HCEC 1CT (cell line): Measurements from ENCODE around the gene CACNA2D3.
"Not testable (repeated sequence)": the region's sequence is repeated elsewhere in the genome, so short reads cannot be mapped to it uniquely, and the experiment has no call there.

ENCODE experiments used
- DNase-seq: peaks from one replicate; pipeline ENCODE4 v3.0.0-alpha.2; 2017

CACNA2D3 gene

DNA sequence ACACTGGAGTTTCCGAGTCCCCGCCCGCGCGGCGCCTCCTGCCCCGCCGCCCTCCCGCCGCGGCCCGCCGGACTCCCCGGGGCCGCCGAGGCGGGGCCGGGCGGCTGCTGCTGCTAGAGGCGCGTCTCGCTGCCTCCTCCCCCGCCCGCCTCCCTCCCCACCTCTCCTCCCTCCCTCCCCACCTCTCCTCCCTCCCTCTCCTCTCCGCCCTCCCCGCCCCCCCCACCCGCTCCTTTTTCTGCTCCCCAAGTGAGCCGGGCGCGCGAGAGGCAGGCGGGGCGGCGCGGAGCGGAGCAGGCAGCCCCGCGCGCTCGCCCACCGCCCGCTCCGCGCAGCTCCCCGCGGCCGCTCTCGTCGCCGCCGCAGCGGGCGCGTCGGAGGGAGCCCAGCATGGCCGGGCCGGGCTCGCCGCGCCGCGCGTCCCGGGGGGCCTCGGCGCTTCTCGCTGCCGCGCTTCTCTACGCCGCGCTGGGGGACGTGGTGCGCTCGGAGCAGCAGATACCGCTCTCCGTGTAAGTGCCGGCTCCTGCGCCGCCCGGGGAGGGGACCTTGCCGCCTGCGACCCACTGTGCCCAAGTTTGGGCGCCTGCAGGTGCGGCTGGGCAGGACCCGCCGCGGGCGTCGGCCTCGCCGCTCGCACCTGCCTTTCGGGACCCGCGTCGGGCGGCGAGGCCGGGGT lies at the start of gene CACNA2D3:
TSS of gene CACNA2D3 (plus strand) at position 229 of the 679 bp plus-strand sequence.
- no peak for DNase-seq

- no peak for DNase-seq
Observed at GRCh38 chr3:54073386-54073785, 49.0 kb upstream of the CACNA2D3 start.

DNA sequence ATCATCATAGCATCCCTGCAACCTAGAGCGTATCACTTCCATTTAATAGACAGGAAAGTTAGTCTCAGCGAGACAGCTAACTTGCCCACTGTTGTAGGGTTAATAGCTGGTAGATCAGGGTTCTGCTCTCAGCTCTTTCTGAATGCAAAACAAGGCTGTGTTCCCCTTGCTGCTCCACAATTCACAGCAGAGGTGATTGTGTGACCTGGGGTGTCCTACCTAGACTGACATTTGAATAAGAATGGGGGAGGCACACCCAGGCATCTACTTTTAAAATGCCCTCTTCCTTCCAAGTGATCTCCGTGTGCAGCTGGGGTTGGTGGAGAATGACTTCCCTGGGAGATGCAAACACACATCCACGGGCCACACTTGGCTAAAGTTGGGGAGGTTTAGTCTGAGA lies 43.0 kb upstream of the CACNA2D3 start:
- DNase-seq = no peak

- DNase-seq = no peak
Observed at GRCh38 chr3:54079730-54080325, 42.5 kb upstream of the CACNA2D3 start.

- DNase-seq = no peak
Observed at GRCh38 chr3:54083921-54084320, 38.4 kb upstream of the CACNA2D3 start.

DNA sequence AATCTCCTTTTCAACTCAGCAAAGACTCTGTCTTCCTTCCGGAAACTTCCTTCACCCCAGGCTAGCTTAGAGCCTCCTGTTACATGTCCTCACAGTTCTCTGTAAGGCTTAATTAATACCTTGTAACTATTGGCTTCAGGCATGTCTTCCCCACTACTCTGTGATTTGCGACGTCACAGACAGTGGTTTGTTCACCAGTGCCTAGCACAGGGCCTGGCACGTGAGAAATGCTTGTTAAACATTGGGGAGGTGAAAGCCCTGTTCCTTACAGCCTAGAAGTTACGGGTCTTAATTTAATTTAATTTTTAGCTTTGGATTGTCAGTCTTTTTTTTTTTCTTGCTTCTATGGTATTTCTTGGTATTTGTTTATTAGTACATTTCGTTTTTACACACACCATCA lies 36.4 kb upstream of the CACNA2D3 start:
- no peak for DNase-seq

GRCh38 chr3:54086652-54087405 lies 35.5 kb upstream of the CACNA2D3 start:
- no peak for DNase-seq

GRCh38 chr3:54087581-54088410 lies 34.6 kb upstream of the CACNA2D3 start:
- DNase-seq = no peak

GRCh38 chr3:54093491-54094248 lies 28.7 kb upstream of the CACNA2D3 start:
- no peak for DNase-seq

- DNase-seq = no peak
Observed at GRCh38 chr3:54094926-54095325, 27.4 kb upstream of the CACNA2D3 start.

GRCh38 chr3:54099381-54099780 lies 23.0 kb upstream of the CACNA2D3 start:
- no peak for DNase-seq

GRCh38 chr3:54104084-54104483 lies 18.3 kb upstream of the CACNA2D3 start:
- no peak for DNase-seq

DNA sequence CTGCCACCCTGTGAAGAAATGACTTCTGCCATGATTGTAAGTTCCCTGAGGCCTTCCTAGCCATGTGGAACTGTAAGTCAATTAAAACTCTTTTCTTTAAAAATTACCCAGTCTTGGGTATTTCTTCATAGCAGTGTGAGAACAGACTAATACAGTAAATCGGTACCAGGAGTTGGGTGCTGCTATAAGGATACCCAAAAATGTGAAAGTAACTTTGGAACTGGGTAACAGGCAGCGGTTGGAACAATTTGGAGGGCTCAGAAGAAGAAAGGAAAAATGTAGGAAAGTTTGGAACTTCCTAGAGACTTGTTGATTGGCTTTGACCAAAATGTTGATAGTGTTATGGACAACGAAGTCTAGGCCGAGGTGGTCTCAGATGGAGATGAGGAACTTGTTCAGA lies 6.2 kb upstream of the CACNA2D3 start:
- not testable (repeated sequence) for DNase-seq

DNA sequence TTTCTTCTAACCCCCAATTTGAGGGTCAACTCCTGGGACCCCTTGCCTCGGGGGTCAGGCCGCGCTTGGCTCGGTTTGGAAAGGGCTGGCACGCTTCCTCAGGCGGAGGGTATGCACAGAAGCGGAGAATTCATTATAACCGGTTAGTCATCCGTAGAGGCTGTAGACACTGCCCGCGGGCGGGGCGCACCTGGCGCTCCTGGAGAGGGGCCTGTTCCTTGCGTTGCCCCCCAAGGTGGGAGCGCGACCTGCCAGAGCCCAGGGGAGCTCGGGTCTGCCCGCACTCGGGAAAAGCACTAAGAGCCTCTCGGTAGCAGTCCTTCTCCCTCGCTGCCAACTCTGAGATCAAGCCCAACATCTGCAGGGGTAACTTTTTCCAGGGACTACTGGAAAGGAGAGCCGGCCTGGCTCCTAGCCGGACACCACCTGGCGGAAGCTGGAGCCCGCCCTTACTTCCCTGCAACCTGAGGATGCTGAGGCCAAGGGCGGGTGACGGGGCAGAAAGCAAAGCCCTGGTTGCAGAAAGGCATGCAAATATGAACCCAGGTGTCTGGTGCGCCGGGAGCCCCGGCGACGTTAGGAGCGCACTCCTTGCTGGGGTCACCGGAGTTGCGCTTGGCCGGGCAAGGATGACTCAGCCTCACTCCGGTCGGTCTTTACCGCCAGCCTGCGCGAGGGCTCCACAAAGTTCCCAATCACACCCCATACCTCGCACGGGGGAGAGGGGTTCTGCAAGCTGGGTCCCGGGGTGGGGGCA lies 1.5 kb upstream of the CACNA2D3 start:
- DNase-seq = no peak

- DNase-seq = no peak
Observed at GRCh38 chr3:54121414-54122323, 683 bp upstream of the CACNA2D3 start.

DNA sequence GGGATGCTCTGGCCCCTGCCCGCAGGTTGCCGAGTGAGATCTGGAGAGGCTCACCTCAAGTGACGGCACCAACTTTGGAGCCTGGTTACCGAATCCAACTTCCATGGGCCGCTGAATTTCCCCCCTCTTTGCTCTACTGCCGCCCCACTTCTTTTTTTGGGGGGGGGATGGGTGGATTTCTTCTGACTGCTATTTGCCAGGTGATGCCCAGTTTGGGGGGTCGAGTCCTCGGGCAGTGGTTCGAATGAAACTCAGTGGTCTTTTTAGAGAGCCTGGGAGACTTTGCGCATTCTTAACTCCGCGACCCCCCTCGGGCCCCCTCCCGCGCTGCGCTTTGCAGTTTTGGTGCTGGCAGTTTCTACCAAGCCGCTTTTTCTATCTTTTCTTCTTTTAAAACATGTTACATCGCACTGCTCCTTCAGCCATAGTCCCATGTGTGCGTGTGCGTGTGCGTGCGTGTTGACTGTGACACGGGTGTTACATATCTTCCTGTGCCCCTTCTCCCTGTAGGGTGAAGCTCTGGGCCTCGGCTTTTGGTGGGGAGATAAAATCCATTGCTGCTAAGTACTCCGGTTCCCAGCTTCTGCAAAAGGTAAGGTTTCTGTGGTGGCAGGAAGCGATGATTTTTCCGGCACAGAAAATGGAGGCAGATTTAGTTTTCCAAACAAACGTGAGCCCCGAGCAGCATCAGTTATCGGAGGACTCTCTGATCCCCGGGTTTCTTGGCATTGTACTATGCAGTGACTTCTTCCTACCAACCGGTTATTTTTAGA lies 837 bp downstream of the CACNA2D3 start:
- no peak for DNase-seq

DNA sequence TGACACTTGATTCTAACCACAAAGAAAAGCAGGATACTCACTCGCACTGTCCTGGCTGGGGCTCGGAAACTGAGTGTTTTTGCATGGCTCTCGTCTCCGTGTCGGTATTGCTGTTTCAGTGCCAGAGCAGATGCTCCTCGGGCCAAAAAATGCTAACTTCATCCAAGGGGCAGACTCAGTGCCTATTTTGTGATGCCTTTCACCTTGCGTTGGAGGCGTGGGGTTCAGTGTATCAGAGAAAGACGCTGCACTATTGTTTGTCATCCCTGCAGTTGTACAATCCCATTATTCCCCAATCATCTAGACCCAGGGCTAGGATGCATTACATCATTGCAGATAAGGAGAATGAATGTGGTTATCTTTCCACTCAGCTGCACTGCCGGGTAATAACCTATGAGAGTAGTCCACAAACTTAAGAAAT lies 1.4 kb downstream of the CACNA2D3 start:
- DNase-seq = no peak

DNA sequence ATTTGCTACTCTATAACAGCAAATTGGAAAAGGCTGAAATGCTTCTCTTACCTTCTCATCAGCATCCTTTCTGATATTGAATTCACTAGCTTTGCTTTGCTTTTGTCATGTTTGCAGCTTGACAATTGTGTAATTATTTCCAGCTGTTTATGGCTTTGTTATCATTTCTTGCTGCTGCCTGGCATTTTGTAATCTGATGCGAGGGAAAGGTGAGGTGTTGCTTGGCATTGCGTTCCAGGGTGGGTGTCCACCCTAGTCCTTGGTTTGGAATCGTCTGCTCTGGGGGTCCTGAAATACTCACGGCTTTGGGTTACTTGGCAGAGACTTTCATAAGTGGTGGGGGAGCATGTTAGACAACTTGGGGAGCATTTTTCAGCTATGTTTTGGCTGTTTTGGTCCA lies 2.9 kb downstream of the CACNA2D3 start:
- DNase-seq = no peak

DNA sequence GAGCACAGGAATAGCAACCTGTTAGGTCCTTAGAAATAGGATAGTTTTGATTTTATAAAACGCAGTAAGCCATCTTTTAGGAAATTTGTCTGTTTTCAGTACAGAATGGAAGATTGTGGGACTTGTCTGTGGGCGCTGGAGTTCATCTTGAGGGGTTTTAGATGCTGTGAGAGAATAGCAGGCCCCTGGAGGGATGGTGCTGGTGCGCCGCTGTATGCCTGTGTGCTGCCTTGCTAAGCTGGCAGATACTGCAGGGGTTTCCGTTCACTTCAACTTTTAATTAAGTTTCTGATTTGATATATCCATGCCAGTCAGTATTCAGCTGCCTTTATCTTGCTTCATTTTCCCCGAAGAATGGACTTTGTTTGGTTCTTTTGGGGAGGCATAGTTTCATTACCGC lies 4.2 kb downstream of the CACNA2D3 start:
- DNase-seq = no peak
